RWPE1 (cell line): ENCODE results near the gene ZSCAN9.

Experiments
- CTCF ChIA-PET: fragments of 350-600 bp; sonication (Branson Sonifier 250); formaldehyde crosslinking; extraction: SDS; loops from one replicate; lab custom pipeline; 2021; lab: Yijun Ruan, JAX
- POLR2A ChIA-PET: fragments of 400-600 bp; formaldehyde crosslinking; extraction: SDS; loops from one replicate; lab custom pipeline; 2020; ENCODE audit warnings: antibody characterized with exemption; ENCODE audit not compliant: low non-redundant PET; lab: Yijun Ruan, JAX
- DNase-seq: peaks from one replicate; pipeline ENCODE4 v3.0.0; 2012; ENCODE audit warnings: low spot score
- H3K27ac ChIP-seq: fragments of 450-650 bp; 2 replicates; pipeline ENCODE4 v1.5.1; 2017
- TF ChIP-seq, protein P1 (sequence below): fragments of 450-650 bp; conservative IDR thresholded peaks from 2 replicates; pipeline ENCODE4 v1.5.1; 2017; ENCODE audit warnings: low read depth, mild to moderate bottlenecking

ZSCAN9 gene

DNA sequence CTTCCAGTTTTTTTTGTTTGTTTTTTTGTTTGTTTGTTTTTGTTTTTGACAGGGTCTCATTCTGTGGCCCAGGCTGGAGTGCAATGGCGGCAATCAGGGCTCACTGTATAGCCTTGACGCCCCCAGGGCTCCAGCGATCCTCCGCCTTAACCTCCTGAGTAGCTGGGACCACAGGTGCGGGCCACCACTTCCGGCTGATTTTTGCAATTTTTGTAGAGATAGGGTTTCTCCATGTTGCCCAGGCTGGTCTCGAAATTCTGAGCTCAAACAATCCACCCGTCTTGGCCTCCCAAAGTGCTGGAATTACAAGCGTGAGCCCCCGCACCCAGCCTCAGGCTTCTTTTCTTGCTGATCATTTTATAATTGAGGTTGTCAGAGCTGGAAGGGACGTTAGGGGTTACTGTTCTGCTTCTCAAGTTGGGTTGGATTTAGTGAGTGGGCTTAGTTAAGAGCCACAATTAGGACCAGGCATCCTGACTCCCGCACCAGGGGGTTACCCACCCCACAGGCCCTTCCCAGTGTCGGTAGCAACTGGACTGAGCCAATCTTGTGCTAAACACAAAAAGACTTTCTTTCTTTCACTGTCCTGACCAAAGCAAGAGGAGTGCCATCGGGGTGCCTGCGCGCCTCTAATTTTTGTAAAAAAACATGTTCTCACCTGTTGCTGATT lies 13.1 kb upstream of the ZSCAN9 start:
- ChIA-PET CTCF (no interaction called here), POLR2A (no interaction called here)
- TF ChIP-seq, protein P1, sequence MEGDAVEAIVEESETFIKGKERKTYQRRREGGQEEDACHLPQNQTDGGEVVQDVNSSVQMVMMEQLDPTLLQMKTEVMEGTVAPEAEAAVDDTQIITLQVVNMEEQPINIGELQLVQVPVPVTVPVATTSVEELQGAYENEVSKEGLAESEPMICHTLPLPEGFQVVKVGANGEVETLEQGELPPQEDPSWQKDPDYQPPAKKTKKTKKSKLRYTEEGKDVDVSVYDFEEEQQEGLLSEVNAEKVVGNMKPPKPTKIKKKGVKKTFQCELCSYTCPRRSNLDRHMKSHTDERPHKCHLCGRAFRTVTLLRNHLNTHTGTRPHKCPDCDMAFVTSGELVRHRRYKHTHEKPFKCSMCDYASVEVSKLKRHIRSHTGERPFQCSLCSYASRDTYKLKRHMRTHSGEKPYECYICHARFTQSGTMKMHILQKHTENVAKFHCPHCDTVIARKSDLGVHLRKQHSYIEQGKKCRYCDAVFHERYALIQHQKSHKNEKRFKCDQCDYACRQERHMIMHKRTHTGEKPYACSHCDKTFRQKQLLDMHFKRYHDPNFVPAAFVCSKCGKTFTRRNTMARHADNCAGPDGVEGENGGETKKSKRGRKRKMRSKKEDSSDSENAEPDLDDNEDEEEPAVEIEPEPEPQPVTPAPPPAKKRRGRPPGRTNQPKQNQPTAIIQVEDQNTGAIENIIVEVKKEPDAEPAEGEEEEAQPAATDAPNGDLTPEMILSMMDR = no peak
- no peak for DNase-seq
- peak overlapping the region; percentile 73 for H3K27ac ChIP-seq

DNA sequence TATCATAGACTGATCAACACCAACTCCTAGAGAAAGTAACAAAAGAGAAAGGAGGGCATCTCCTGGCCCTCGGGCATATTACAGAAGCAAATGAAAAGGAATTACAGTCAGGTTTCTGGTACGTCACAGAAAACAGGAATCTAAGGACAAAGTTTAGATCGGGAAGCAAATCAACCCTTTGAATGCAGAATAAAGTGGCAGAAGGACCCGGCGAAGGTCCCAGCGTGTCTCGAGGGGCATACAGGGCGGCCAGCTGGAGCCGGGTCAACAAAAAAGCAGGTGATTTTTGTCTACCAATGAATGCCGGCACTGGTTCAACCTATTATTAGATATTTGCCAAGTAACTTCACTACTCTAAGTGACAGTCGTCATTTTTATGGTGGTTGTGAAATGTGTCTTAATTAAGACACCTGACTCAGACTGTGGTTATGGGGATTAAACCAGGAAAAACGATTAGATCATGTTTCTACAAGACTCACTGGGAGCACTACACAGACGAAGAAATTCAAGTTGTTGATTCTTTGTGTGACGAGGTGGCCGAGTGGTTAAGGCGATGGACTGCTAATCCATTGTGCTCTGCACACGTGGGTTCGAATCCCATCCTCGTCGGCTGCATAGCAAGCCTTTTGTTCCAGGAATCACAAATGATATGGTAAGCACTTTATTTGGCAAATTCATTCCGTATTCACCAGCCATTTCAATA lies 12.4 kb upstream of the ZSCAN9 start:
- TF ChIP-seq, protein P1 = 0 out of 2 replicates have a peak, but pooled peaks have one; percentile 12
- ChIA-PET POLR2A (no interaction called here), CTCF (no interaction called here)
- DNase-seq = peak; percentile 85
- H3K27ac ChIP-seq = peak overlapping the region; percentile 73

DNA sequence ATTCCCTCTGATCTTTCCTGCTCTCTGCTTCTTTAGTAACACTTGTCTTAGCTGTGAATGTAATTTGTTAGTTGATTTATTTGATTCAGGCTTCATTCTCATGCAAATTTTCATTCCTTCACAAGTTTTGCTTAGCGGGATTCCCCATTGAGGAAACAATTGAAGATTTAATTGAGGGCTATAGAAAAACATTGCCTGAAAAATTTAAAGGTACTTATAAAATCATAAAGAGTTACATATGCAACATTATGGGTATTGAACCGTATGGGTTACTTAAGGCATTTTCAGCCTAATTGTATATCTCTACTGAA lies 11.9 kb upstream of the ZSCAN9 start:
- TF ChIP-seq, protein P1 = no peak
- ChIA-PET POLR2A (no interaction called here), CTCF (no interaction called here)
- no peak overlapping the region for H3K27ac ChIP-seq
- no peak for DNase-seq

DNA sequence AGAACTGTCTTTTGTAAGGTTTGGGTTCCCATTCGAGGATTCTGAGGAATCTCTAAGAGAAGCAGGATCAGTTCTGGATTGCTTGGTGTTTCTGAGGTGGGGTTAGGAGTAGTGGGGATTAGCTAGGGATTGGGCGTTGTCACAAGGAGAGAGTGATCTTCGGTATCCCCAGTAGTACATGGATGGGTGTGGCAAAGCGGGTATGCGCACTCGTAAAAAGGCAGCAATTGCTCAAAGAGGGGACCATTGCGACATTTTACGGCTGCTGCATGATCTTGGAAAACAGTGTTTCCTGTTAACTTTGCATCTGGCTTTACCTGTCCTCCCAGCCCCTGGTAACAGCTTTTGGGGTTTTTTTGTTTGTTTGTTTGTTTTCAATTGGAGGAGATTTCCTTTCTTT lies 9.7 kb upstream of the ZSCAN9 start:
- TF ChIP-seq, protein P1 = no peak
- no peak overlapping the region for H3K27ac ChIP-seq

DNA sequence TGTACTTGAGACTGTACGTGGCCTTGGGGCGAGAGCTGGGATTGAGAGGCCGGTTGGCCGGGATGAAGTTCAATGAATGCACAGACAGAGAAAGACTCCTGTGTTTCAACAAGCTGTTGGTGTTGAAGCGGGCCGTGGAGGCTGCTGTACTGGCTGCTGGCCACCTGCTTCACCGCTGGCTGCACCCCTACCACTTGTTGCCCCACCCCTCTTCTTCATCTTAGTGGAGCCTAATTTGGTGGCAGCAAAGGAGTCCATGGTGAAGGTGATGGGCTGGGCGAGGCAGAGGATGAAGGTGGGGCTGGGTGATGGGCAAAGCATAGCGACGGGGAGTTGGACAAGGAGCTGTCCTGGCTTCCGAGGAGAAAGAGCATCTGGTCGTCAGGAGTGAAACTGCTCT lies 7.2 kb upstream of the ZSCAN9 start:
- no peak for DNase-seq
- ChIA-PET POLR2A (interaction anchor here (0.7 to 2.0 kb wide), 2 partner anchors 77 to 318 kb away, joined by 6 to 9 read pairs; partner anchors contain the start of gene ZKSCAN8), CTCF (interaction anchor here (0.6 kb wide), 1 partner anchor 104 kb away, joined by 3 read pairs; no protein-coding TSS in a partner anchor)
- TF ChIP-seq, protein P1 = no peak
- peak overlapping the region; percentile 78 for H3K27ac ChIP-seq

More for the DNA sequence above, 9.7 kb upstream of the ZSCAN9 start:
- no peak for DNase-seq
- POLR2A ChIA-PET = no interaction called here
- CTCF ChIA-PET = interaction anchor here (1.0 kb wide), 1 partner anchor 27 kb away, joined by 4 read pairs; no protein-coding TSS in a partner anchor

DNA sequence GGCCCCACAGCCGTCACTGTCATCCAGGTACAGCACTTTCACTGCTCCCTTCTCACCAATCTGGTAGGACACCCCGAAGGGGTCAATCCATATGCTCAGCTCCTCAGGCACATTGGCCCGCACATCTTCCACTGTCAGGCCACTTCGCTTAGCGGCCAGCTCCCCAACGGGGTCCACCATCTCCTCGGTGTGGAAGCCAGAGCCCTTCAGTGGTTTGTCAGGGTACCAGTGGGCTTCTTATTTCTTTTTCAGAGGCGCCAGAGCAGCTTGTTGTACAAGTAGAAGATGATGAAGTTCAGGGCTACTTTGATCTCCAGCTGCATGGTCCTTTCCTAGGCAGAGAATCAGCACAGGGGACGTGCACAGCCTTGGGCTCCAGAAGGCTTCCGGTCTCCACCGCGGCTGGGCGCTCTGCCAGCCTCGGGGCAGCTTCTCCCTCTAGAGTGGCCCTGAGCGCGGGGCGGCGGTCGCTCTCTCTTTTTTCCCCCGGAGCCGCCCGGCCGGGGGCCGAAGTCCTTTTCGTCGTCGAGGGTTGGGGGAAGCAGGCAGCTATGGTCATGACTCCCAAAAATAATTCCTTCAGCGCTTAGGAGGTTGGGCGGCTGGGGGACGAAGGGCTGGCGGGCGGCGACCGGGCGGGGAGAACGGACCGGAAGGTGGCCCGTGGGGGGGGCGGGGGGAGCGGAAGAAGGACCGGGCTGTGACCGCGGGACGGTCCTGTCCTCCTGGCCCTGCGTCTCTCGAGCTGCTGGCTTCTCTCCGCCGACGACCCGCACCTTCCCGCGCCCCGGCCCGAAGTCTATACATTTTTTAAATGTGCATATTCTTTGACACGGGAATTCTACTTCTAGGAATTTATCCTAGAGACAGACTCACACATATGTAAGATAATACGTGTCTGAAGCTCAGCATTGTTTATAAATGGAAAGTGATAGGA lies 6.5 kb upstream of the ZSCAN9 start:
- ChIA-PET CTCF (interaction anchor here (0.6 to 1.1 kb wide), 4 partner anchors 105 to 138 kb away, joined by 3 to 4 read pairs (median 3); no protein-coding TSS in a partner anchor), POLR2A (interaction anchor here (0.6 to 2.0 kb wide), 3 partner anchors 77 to 138 kb away, joined by 3 to 9 read pairs (median 7); partner anchors contain the start of gene ZKSCAN8)
- no peak for DNase-seq
- TF ChIP-seq, protein P1 = no peak
- H3K27ac ChIP-seq = peak overlapping the region; percentile 78
